Esophagus squamous epithelium (tissue), 4 donors: Measurements from ENCODE around the gene NKD2.

ENCODE experiments used
- CTCF ChIP-seq, 6 experiments: fragments of 450-650 bp in 4 of 6; fragments of 200-600 bp in 2 of 6; sonication (generic) in 2 of 6; IDR thresholded peaks; one replicate each; pipeline ENCODE4 v1.5.1; 2016 to 2019; ENCODE audit warnings: antibody characterized with exemption in 6 of 6, mild to moderate bottlenecking in 4 of 6, moderate library complexity in 4 of 6
- POLR2A ChIP-seq, 4 donors: fragments of 450-650 bp; IDR thresholded peaks; one replicate each; pipeline ENCODE4 v1.6.1; 2017; ENCODE audit warnings: antibody characterized with exemption in 4 of 4, mild to moderate bottlenecking in 4 of 4, moderate library complexity in 3 of 4

- TF ChIP-seq CTCF (IDR thresholded peaks at IDR 0.05) (no peak), POLR2A (IDR thresholded peaks at IDR 0.05) (no peak)
Observed at GRCh38 chr5:1033606-1034420, 25.2 kb downstream of the NKD2 start.
